HG03159 (cell line): Measurements from ENCODE around the gene RBM34.
A peak's percentile ranks its signal among the peaks of the same experiment; 100 is the strongest.
"Not testable (repeated sequence)": the region's sequence is repeated elsewhere in the genome, so short reads cannot be mapped to it uniquely, and the experiment has no call there.

Experiments used
- ATAC-seq: cut with Tn5 transposase; IDR thresholded peaks from one replicate; pipeline ENCODE4 v1.9.1; 2021; ENCODE audit warnings: mild to moderate bottlenecking, moderate library complexity; ENCODE audit not compliant: unreplicated experiment

Gene RBM34, protein sequence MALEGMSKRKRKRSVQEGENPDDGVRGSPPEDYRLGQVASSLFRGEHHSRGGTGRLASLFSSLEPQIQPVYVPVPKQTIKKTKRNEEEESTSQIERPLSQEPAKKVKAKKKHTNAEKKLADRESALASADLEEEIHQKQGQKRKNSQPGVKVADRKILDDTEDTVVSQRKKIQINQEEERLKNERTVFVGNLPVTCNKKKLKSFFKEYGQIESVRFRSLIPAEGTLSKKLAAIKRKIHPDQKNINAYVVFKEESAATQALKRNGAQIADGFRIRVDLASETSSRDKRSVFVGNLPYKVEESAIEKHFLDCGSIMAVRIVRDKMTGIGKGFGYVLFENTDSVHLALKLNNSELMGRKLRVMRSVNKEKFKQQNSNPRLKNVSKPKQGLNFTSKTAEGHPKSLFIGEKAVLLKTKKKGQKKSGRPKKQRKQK

DNA sequence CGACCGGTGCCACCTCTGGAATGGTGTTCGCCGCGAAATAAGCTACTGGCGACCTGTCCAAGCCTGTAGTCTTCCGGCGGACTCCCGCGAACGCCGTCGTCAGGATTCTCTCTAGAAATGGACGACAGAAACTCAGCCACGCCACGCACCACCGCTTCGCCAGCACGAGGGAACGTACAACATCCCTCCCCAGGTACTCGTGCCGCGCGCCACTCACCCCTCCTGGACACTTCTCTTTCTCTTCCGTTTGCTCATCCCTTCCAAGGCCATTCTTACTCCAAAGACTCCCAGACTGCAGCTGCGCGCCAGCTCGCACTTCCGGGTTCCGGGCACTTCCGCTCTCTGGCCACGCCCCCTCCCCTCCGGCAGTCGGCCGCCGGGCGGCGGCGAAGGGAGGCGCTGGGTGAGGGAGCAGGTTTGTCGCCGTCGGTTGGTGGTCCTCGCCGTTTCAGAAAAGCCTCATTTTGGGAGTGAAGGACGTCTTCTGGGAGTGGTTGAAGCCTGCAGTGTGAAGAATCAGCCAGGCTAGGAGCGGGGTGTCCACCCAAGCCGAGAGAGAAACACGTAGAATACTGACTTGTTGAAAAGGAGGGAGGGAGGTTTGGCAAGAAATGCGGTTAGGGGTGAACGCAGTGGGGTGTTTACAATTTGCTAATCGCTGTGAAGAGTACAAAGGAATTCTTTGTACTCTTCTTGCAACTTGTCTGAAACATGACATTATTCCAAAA lies at the start of gene RBM34:
RBM34 (minus strand) TSS at position 294 of the 728 bp plus-strand sequence; CDS start at position 270, 24 bp downstream.
- ATAC-seq, result peak; percentile 92

DNA sequence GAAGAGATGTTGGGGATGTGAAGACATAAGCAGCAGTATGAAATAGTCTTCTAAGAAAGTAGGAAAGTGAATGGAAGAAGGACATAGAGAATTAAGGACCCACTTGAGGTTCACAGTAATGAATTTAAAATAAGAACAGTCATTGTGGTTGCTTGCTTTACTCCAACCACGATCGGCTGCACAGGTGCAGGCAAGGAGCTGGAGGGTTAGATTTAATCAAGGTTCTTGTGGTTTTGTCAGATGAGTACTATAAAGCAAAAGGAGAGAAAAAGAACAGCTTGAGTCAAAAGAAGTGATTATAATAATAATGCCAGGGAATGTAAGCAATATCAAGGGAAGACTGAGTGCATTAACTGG lies 46.1 kb upstream of the RBM34 start:
- ATAC-seq, result no peak

DNA sequence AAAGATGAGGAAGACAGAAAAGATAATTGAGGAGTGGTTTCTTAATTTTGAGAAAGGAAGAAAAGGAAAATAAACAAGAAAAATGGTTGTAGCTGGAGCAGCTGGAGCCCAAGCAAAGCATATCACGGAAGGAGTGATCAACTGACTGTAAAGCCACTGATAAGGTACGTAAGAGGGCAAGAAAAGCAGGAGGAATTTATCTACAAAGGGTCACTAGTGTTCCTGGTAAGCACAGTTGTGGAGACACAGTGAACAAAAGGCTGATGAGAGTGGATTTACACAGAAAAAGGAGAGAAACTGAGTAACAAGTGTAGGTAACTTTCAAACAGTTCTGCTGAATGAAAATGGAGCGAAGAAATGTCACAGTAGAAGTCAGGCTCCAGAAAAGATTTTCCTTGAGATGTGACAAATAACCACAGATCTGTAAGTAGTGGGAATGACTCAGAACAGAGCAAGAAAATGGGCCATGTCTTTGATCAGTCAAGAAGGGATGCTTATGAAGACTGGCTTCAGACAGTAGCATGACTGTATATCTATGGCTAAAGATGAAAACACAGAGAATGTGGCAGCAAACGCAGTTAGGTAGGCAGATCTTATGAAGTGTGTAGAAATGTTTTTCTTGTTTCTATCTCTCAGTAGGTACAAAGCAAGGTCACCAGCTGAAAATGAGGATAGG lies 45.6 kb upstream of the RBM34 start:
- ATAC-seq, result no peak

DNA sequence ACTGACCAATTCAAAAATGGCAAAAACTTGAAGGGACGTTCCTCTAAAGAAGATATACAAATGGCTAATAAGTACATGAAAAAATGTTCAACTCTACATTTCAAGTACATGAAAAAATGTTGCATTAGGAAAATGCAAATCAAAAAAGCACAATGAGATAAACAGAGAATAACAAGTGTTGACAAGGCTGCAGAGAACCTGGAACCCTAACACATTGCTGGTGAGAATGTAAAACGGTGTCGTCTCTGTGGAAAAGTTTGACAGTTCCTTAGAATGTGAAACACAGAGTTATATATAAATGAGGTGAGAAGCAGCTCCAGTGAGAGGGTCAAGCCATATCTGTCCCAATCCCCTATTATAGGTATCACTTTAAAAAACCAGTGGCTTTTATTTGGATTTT lies 44.6 kb upstream of the RBM34 start:
- no peak for ATAC-seq

DNA sequence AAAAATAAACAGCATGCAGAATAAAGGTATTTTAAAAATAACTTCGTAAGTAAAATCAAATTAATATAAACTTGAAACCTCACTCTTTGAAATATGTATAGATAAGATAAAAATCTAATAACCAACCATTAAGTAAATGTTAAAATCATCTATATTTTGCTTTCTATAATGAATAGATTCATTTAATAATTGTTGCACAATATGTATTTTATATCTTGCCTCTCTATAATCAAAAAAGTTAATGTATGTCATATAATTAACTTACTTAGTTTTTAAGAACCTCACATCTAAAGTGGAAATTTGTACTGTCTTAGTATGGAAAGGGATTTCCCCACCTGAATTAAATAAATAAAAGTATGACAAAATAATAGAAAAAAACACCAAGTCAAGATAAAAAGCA lies 42.4 kb upstream of the RBM34 start:
- ATAC-seq, result no peak

DNA sequence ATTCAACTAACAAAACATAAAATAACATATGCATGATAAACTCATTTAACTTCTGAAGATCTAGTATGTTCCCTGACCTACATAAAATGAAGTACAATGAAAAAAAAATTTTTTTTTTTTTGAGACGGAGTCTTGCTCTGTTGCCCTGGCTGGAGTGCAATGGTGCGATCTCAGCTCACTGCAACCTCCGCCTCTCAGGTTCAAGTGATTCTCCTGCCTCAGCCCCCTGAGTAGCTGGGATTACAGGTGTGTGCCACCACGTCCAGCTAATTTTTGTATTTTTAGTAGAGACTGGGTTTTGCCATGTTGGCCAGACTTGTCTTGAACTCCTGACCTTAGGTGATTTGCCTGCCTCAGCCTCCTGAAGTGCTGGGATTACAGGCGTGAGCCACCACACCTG lies 41.4 kb upstream of the RBM34 start:
- ATAC-seq, result not testable (repeated sequence)

DNA sequence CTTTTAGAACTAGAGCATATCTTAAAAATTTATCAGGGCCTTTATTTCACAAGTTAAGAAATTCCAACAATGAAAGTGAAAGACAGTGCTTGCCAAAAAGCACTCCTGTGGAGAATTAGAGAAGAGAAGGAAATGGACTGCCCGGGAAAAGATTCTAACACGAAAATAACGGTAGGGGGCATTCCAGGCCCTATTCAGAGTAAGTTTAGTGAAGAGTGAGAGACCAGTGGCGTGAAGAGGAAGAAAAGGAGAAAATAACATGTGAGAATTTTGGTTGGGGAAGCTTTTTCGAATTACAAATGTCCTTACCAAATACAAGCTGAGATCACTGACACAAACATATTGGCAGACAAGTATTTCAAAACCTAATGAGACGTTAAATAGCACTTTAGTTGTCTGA lies 38.4 kb upstream of the RBM34 start:
- no peak for ATAC-seq

DNA sequence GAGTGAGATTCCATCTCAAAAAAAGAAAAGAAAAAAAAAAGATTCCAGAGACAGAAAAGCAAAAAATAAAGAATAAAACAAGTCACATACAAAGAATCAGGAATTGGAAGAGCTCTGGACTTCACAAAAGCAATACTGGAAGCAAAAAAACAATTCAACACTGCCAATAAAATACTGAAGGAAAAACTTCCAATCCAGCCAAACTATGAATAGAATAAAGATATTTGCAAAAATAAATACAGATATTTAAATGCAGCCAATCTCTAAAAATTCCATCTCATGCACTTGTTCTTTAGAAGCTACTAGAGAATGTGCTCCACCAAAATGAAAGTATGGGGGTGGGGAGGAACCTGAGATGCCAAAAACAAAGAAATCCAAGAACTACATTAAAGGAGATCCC lies 29.4 kb upstream of the RBM34 start:
- ATAC-seq, result no peak

DNA sequence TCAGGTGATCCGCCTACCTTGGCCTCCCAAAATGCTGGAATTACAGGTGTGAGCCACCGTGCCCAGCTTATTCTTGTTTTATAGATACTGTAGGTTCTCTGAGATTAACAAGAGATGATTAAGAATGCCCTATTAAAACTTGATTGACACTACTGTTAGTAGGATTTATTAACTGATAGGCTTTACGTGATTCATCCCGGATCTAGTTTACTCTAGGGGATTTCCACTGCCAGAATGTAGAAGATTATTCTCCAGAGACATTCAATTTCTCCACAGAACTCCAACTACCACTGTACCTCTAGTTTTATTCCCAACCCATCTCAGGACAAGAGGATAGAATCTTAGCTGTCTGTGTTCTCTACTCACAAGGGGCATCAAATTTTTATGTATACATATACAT lies 26.3 kb upstream of the RBM34 start:
- ATAC-seq, result no peak

DNA sequence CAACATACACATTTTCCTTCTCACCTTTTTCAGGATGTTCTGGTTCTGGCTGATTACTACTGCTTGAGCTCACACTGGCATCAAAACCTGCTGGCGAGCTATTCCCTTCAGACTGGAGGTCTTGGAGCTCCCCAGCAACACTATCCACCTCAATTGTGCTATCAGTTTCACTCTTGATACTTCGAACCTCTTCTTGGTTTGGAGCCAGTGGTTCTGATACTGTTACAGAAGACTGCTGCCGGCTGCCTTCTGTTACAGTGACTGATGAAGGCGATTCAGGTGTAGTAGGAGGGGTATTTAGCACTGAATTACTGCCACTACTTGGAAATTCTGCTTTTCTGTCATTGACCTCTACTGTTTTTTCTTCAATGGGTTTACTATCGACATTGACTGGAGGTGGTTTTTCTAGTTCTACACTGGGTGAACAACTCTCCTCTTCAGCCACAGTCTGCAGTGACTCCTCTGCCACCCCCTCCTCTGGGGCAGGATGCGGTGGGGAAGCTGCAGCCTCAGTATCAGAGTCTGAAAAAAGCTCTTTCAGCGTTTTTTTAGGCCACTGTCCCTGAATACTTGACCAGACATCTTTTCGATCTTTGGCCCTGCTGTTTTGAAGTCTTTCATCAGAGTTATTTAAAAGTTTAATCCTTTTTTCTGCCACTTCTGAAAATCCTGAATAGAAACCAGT lies 20.7 kb upstream of the RBM34 start:
- ATAC-seq, result no peak

DNA sequence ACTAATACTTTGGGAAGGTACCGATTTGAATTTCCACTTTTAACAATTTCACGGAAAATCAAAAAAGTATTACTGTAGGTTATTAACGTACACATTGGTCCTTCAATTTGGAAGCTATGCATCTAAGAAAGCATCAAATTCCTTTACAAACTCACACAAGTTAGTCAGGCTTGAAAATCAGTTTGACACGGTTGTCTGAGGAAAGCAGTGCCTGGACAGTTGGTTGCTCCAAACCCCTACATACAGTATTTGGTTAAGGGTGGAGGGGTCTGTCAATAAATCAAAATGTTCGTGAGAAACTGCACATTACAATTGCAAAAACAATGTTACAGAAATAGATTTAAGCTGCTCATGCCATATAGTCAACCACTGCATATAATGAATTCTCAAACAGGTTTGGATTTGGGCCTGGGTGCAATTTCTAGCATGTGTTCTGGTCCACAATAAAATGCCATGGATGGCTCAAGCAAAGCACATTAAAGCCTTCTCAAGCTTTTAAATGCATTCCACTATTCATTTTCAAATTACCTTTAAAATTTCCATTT lies 19.9 kb upstream of the RBM34 start:
- ATAC-seq, result no peak

DNA sequence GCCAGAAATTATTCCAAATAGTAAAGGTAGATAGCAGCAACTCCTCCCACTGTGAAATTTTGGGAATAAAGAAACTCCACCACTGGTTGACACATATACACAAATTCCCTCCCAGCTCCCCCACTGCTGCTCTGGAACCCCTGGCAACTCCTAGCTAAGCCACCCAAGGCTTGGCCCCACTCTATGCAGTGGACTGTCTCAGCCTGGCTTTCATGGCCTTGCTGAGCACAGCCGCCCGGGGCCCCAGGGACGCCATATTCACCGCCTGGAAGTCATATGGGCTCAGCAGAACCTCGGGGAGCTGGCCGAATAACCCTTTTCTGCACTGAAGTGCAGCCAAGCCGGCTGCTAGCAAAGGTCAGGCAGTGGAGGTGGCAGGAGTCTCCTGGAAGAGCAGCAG lies 15.4 kb upstream of the RBM34 start:
- no peak for ATAC-seq

DNA sequence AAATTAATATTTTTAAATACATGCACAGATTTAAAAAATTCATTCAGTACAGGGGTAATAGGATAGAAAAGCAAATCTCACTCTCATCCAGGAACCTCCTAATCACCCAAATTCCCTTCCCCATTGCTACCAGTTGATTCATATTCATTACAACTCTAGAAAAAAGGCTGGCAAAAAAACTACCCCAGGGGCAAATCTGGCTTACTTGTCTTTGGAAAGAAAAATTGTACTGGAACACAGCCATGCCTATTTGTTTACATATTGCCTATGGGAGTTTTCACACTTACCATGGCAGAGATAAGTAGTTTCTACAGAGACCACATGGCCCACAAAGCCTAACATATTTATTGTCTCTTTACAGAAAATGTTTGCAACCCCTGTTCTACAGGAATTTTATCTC lies 8.9 kb upstream of the RBM34 start:
- no peak for ATAC-seq

DNA sequence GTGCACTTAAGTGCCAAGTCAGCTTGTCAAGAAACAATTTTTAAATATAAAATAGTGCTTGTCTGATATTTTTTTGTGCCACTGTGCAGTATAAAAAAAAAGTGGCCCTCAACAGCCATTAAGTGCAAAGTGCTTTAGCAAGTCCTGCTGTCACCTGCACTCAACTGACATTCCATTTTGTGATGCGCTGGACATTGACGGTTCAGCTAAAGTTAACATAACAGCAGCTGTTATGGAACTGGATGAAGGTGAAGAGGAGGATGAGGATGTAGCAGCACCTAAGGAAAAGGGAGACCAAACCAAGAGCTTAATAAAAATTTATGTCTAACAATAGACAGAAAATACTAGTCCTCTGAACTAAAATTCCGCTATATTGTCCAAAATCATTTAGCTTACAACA lies 7.3 kb upstream of the RBM34 start:
- ATAC-seq, result no peak

DNA sequence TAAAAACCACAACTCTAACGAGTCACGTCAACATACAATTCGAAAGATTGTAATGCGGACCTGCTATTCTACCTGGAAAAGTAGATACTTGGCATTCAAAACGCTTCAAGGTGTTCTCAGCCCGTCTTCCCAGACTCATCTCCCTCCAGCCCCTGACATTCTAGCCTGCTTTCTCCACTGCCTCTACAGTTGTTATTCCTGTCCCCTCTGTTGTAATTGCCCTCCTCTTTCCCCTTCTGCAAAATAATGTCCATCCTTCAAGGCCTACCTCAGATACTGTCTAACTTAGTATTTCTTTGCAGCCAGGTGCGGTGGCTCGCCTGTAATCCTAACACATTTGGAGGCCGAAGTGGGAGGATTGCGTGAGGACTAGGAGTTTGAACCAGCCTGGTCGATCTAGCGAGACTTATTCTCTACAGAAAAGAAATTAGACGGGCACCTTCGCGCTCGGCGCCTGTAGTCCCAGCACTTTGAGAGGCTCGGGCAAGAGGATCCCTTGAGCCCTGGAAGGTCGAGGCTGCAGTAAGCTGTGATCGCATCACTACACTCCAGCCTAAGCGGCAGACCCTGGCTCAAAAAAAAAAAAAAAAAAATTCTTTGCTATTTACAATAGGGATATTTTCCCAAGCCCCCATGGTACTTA lies 756 bp upstream of the RBM34 start:
- ATAC-seq, result no peak

DNA sequence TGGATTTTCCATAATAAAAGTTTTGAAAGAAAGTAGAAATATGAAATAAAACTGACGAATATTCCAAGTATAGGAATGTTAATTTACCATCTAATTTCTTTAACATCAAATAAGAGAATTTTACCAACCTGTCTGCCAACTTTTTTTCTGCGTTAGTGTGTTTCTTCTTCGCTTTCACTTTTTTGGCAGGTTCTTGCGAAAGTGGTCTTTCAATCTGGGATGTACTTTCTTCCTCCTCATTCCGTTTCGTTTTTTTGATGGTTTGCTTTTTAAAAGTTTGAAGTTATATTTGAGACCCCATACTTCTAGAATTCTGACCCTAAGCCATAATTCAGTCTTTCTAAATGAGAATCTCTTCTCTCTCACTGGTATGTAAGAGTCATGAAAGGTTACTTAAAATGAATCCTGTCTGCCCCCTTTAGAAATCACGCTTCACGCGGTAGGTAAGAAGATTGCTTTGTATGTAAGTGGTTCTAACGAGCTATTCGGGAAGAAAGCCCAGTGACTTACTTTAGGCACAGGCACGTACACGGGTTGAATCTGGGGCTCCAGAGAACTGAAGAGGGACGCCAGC lies 580 bp downstream of the RBM34 start:
- ATAC-seq, result peak; percentile 50

DNA sequence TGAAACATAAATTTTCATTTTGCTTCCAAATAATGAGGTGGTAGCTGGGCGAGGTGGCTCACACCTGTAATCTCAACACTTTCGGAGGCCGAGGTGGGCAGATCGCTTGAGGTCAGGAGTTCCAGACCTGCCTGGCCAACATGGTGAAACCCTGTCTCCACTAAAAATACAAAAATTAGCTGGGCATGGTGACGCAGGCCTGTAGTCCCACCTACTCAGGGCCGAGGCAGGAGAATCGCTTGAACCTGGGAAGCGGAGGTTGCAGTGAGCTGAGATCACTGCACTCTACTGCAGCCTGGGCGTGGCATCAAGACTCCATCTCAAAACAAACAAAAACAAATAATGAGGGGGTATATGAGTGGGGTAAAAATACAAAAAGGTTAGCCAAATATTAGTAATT lies 1.1 kb downstream of the RBM34 start:
- ATAC-seq, result not testable (repeated sequence)

DNA sequence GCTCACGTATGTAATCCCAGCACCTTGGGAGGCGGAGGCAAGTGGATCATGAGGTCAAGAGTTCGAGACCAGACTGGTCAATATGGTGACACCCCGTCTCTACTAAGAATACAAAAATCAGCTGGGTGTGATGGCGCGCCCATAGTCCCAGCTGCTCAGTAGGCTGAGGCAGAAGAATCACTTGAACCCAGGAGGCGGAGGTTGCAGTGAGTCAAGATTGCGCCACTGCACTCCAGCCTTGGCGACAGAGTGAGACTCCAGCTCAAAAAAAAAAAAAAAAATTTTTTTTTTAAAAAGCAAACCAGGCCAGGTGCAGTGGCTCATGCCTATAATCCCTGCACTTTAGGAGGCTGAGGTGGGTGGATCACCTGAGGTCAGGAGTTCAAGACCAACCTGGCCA lies 1.8 kb downstream of the RBM34 start:
- ATAC-seq, result not testable (repeated sequence)

DNA sequence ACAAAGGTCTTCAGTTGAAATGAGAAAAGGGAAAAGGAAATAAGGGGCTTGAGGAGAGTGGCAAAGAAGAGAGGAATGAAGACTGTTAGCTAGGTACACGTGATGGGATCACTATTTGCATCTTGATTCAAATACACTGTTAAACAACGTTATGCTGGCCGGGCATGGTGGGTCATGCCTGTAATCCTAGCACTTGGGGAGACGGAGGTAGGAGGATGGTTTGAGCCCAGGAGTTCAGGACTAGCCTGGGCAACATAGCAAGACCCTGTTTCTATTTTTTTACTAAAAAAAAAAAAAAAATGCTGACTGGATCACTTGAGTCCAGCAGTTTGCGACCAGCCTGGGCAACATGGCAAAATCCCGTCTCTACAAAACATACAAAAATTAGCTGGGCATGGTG lies 2.4 kb downstream of the RBM34 start:
- no peak for ATAC-seq

DNA sequence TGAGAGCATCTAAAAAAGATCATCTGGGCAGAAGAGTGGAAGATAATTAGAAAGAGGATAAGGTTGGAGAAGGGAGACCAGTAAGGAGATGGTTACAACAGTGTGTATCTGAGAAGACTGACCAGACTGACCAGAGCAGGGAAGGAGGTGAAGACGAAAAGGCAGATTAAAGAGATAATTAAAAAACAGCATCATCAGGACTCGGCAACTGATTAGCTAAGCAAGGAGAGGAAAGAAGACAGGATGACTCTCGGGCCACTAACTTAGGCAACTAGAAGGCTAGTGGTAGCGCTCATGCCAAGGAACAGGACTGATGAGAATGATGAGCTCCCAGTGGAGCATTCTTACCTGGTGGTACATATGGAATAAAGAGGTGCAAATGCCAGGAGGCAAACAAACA lies 3.9 kb downstream of the RBM34 start:
- ATAC-seq, result no peak
